GM12878 (cell line): Measurements from ENCODE around the gene TMEM132C.

Experiments
- ATF7 ChIP-seq: fragments of 450-650 bp; IDR thresholded peaks from 2 replicates; pipeline ENCODE4 v1.6.1; 2016; ENCODE audit warnings: low read depth, mild to moderate bottlenecking
- CHD1 ChIP-seq: IDR thresholded peaks from 2 replicates; pipeline ENCODE4 v1.6.1; 2012; ENCODE audit warnings: low read depth, low read length, improper control_type of control experiment
- EP300 ChIP-seq, 2 experiments: fragments of 150-350 bp in 1 of 2; IDR thresholded peaks; 2 replicates each; pipeline ENCODE4 v1.6.1; 2011 to 2012; ENCODE audit warnings: low read depth in 2 of 2, low read length in 2 of 2, borderline replicate concordance in 1 of 2, improper control_type of control experiment in 1 of 2, inconsistent platforms in 1 of 2; ENCODE audit not compliant: control insufficient read depth in 1 of 2
- GABPA ChIP-seq: IDR thresholded peaks from 2 replicates; pipeline ENCODE4 v1.6.1; 2014; ENCODE audit warnings: antibody characterized with exemption, low read depth, mild to moderate bottlenecking, inconsistent platforms
- IKZF1 ChIP-seq: fragments of 450-650 bp; conservative IDR thresholded peaks from 2 replicates; pipeline ENCODE4 v1.6.1; 2017; ENCODE audit warnings: antibody characterized with exemption, mild to moderate bottlenecking
- JUND ChIP-seq: IDR thresholded peaks from 2 replicates; pipeline ENCODE4 v1.6.1; 2012; ENCODE audit warnings: low read depth, mild to moderate bottlenecking, low read length, improper control_type of control experiment, moderate library complexity
- KAT2A ChIP-seq: conservative IDR thresholded peaks from 2 replicates; pipeline ENCODE4 v1.6.1; 2011; ENCODE audit warnings: low read depth, low read length; ENCODE audit not compliant: control insufficient read depth
- NR2C2 ChIP-seq: IDR thresholded peaks from 2 replicates; pipeline ENCODE4 v1.6.1; 2011; ENCODE audit warnings: borderline replicate concordance, low read depth; ENCODE audit not compliant: control insufficient read depth, insufficient read length
- POLR2AphosphoS5 ChIP-seq: IDR thresholded peaks from 2 replicates; pipeline ENCODE4 v1.6.1; 2011; ENCODE audit warnings: mild to moderate bottlenecking, low read length, inconsistent platforms
- REST ChIP-seq: IDR thresholded peaks from 2 replicates; pipeline ENCODE4 v1.6.1; 2012; ENCODE audit warnings: mild to moderate bottlenecking, low read depth, low read length
- SRF ChIP-seq, 2 experiments: IDR thresholded peaks; 2 replicates each; pipeline ENCODE4 v1.6.1; 2011; ENCODE audit warnings: low read depth in 2 of 2, low read length in 2 of 2, mild to moderate bottlenecking in 1 of 2, moderate library complexity in 1 of 2
- TAF1 ChIP-seq: IDR thresholded peaks from 2 replicates; pipeline ENCODE4 v1.6.1; 2011; ENCODE audit warnings: mild to moderate bottlenecking, low read depth, low read length, borderline replicate concordance
- TCF7 ChIP-seq: IDR thresholded peaks from 2 replicates; pipeline ENCODE4 v1.6.1; 2014; ENCODE audit warnings: antibody characterized with exemption, borderline replicate concordance
- TF ChIP-seq, protein P1 (sequence below): fragments of 450-650 bp; IDR thresholded peaks from 2 replicates; pipeline ENCODE4 v1.6.1; 2017; ENCODE audit warnings: antibody characterized with exemption, mild to moderate bottlenecking, moderate library complexity

DNA sequence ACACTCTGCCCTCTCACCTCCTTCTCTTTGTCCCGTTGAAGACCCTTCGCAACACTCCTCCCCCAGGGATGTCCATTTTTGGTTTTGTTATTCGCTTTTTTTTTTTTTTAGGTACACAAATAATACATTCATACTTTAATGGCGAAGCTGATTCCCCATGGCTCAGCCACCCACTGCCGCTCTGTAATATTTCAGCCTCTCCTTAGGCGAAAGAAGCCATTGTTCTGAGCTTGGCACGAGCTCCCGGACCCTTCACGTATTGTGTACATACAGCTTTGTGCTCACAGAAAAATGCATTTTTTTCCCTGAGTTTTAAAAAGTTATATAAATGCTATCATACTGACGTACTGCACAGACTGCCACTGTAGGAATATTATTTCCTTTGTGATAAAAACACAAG is 115.0 kb downstream of the TMEM132C start:
- TF ChIP-seq EP300 (IDR thresholded peaks at IDR 0.05; ENCODE audit: borderline replicate concordance in 1 of 2, control insufficient read depth in 1 of 2, low read depth in 2 of 2, low read length in 2 of 2) (no peak), POLR2AphosphoS5 (no peak), TAF1 (no peak), TCF7 (no peak), IKZF1 (no peak), SRF (IDR thresholded peaks at IDR 0.05; ENCODE audit: low read depth in 2 of 2, low read length in 2 of 2) (no peak), KAT2A (no peak), CHD1 (no peak), JUND (no peak), REST (no peak), GABPA (no peak), ATF7 (no peak), NR2C2 (no peak)
- TF ChIP-seq, protein P1, sequence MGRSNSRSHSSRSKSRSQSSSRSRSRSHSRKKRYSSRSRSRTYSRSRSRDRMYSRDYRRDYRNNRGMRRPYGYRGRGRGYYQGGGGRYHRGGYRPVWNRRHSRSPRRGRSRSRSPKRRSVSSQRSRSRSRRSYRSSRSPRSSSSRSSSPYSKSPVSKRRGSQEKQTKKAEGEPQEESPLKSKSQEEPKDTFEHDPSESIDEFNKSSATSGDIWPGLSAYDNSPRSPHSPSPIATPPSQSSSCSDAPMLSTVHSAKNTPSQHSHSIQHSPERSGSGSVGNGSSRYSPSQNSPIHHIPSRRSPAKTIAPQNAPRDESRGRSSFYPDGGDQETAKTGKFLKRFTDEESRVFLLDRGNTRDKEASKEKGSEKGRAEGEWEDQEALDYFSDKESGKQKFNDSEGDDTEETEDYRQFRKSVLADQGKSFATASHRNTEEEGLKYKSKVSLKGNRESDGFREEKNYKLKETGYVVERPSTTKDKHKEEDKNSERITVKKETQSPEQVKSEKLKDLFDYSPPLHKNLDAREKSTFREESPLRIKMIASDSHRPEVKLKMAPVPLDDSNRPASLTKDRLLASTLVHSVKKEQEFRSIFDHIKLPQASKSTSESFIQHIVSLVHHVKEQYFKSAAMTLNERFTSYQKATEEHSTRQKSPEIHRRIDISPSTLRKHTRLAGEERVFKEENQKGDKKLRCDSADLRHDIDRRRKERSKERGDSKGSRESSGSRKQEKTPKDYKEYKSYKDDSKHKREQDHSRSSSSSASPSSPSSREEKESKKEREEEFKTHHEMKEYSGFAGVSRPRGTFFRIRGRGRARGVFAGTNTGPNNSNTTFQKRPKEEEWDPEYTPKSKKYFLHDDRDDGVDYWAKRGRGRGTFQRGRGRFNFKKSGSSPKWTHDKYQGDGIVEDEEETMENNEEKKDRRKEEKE, result no peak
